Cardiac fibroblast (primary cell): ENCODE measurements around the gene LTK.

Source experiments
- DNase-seq, 2 donors: peaks; one replicate each; pipeline versions ENCODE4 v3.0.0 to v3.0.0-alpha.2; 2010; ENCODE audit warnings: low read depth in 2 of 2
- H3K4me3 ChIP-seq, 2 donors: replicated peaks in 1 of 2; 1 replicate in 1 of 2; 2 replicates in 1 of 2; pipeline ENCODE4 v1.5.1; 2011; ENCODE audit warnings: low read depth in 2 of 2, low read length in 2 of 2, mild to moderate bottlenecking in 2 of 2, moderate library complexity in 1 of 2
- TF ChIP-seq, protein P1 (sequence below): IDR thresholded peaks from one replicate; pipeline ENCODE4 v1.5.1; 2011; ENCODE audit warnings: low read depth, mild to moderate bottlenecking, low read length, inconsistent platforms

Gene LTK

DNA sequence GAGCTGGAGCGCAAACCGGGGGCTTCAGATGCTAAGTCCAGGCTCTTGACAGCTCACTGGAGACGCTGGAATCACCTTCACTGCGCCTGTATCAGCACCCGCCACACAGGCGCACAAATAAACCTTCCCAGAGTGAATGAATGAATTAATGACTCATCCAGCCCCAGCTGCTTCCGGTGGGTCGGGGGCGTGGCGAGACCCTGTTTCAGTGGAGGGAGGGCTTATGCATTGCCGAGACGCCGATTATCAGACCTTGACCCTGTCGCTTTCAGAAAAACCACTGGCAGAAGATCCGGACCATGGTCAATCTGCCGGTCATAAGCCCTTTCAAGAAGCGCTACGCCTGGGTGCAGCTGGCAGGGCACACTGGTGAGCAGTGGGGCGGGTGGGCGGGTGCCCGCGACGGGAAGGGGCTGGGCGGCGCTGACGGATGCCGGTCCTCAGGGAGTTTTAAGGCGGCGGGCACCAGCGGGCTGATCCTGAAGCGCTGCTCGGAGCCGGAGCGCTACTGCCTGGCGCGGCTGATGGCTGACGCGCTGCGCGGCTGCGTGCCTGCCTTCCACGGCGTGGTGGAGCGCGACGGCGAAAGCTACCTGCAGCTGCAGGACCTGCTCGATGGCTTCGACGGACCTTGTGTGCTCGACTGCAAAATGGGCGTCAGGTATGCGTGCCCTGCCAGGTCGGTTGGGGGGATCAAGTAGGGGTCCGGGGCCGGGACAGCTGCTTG lies 12.3 kb downstream of the LTK start:
- H3K4me3 ChIP-seq: peak overlapping the region in 1 of 2 donors; percentile 22
- TF ChIP-seq, protein P1, sequence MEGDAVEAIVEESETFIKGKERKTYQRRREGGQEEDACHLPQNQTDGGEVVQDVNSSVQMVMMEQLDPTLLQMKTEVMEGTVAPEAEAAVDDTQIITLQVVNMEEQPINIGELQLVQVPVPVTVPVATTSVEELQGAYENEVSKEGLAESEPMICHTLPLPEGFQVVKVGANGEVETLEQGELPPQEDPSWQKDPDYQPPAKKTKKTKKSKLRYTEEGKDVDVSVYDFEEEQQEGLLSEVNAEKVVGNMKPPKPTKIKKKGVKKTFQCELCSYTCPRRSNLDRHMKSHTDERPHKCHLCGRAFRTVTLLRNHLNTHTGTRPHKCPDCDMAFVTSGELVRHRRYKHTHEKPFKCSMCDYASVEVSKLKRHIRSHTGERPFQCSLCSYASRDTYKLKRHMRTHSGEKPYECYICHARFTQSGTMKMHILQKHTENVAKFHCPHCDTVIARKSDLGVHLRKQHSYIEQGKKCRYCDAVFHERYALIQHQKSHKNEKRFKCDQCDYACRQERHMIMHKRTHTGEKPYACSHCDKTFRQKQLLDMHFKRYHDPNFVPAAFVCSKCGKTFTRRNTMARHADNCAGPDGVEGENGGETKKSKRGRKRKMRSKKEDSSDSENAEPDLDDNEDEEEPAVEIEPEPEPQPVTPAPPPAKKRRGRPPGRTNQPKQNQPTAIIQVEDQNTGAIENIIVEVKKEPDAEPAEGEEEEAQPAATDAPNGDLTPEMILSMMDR: no peak
- no peak for DNase-seq

DNA sequence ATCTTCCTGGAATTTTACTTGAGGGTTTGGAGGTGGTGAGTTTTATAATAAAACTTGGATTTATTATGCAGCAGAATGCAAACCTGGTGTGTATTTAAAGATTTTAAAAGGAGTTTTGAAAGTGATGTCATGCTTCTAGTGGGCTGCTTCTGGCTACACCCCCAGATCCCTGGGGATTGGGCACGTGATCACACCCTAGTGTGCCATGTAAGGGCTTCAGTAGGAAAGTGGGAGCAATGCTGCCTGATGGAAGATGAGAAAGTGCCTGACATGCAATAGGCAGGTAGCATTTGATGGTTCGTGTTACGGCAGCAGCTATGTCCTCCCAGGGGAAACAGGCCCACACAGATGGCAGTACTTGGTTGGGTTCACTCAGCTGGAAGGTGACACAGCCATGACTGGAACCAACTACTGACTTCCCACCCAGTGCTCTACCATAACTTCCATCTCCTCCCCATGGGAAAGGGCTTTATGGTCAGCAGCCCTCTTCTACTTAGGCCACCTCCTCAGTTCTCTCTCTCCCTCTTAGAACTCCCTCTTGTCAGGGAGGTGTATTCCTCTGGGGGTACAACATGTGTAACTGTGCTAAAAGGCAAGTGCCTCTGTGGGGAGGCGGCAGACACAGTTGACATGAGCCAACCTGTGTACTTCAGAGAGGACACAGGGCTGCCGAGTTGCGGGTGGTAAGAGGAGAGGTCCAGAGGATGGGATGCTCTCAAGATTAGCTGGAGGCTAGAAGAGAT lies 14.3 kb downstream of the LTK start:
- DNase-seq: no peak
- TF ChIP-seq, protein P1: no peak
- H3K4me3 ChIP-seq: no peak overlapping the region

DNA sequence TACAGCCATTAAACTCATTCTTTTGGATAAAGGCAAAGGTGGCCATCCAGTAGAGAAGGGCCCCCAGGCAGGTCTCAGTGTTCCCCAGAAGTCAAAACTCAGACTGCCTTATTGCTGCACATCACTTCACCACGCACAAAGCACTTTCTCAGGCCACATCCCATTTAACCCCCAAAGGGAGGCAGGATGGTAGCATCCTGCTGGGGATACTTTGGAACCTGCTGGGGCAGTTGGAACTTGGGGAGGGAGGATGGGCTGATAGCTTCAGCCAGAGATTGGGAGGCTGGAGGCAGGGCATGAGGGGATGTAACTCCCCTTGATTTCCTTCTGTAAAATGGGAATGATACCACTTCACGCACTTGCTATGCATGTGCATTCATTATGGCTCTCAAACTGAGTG lies 15.0 kb downstream of the LTK start:
- H3K4me3 ChIP-seq: no peak overlapping the region
- TF ChIP-seq, protein P1: no peak
- DNase-seq: no peak

DNA sequence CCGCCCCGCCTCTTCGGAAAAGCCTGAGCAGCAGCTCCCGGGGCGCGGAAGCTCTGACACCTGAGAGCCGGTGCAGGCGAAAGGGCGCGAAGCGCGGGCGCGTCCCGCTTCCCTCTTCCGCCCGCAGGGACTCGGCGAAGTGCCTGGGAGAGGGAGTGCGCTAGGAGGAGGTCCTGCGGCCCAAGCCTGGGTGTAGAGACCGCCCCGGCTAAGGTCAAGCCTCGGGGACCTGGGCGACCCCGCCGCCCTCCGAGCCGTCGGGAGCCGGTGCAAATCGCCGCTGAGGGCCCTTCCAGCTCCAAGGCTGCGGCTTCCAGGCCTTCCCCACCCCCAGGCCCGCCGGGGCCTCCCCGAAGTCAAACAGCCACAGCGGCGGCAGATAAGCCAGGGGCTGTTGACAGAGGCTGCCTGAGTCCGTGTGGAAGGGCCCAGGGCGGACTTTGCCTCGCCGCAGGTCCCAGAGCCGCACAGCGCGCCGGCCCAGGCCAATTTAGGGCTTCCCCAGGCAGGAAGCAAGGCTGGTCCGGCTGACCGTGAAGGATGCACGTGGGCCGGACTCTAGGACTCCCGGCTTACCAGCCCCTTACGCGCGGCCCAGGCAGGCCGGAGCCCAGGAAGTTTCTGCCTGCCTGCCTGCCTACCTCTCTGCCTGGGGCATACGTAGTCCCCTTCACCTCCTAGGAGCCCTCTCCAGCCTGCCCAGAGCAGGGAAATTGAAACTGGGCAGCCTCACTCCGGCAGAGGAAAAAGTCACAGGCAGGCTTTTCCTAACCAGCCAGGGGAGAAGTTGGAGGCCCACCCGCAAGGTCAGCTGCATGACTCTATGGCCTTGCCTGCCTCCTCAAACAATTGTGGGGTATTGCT lies 17.7 kb downstream of the LTK start:
- TF ChIP-seq, protein P1: no peak
- no peak for DNase-seq
- no peak overlapping the region for H3K4me3 ChIP-seq

DNA sequence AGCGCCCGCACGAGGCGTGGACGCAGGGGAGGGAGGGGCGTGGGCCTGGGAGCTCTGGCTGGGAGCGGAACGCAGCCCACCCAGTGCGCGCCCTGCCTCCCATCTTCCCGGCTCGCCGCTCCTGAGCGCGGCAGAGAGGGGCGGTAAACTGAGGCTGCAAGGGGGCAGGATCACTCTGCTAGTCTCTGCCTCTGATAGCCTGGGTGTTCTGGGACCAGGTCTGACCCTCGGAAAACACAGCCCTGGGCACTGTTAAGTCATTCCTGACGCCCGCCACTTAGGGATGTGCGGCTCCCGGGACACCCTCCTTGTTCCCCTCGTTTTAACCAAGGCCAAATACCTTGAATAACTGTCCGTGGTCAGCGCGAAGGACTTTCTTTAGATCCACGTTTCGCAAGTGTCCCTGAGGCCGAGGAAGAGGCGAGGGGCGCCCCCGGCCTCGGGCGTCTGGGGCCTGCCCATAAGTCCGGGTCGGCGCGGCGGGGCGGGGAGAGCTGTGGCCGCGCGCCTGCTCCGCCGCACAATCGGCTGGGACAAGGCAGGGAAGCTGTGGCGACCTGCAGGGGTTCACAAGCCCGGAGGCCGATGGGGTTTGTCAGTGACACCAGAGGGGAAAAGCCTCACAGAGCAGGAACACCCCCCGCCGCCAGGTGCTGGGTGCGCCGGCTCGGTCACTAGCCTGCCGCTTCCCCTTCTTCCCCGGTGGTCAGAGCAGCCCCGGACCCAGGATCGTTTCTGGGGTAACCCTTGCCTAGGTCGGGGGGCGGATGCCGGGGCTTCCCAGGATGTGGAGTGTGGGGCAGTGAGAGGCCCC lies 18.5 kb downstream of the LTK start:
- DNase-seq: no peak
- TF ChIP-seq, protein P1: no peak
- no peak overlapping the region for H3K4me3 ChIP-seq
